ENCODE measurements around the gene SELE. TPM values are rescaled to one million over a fixed set of nuclear protein-coding genes. Genes with fewer than 3 reads are reported as not detected.
"Not testable (repeated sequence)": the region's sequence is repeated elsewhere in the genome, so short reads cannot be mapped to it uniquely, and the experiment has no call there.

Gene SELE
- total RNA-seq, 1 experiment from 2014 or later = not detected

GRCh38 chr1:169725930-169726329, 7.9 kb downstream of the SELE start:
- Mint-ChIP-seq H3K9me3 (ENCODE audit: unreplicated experiment) (no peaks in the 10 kb centered on the region), H3K27me3 (ENCODE audit: insufficient read depth, unreplicated experiment) (peaks cover 21% of the 10 kb centered on the region), H3K27ac (ENCODE audit: low read depth, unreplicated experiment) (no peak overlapping the region), H3K36me3 (ENCODE audit: insufficient read depth, unreplicated experiment) (no peaks in the 10 kb centered on the region), H3K4me1 (ENCODE audit: insufficient read depth, unreplicated experiment) (no peaks in the 10 kb centered on the region), H3K4me3 (ENCODE audit: unreplicated experiment) (no peak overlapping the region)
- DNase-seq (ENCODE audit: unreplicated experiment) = no peak
- intact Hi-C loops (cut with micrococcal nuclease) = no loop called here
- BruUV-seq (replicated peaks) = no TSS peak
- TF ChIP-seq CTCF (IDR thresholded peaks at IDR 0.05; ENCODE audit: unreplicated experiment) = no peak
- ChIA-PET CTCF (interaction anchor here (0.6 to 1.6 kb wide), 3 partner anchors 14 to 193 kb away, joined by 3 to 5 read pairs (median 3); no protein-coding TSS in a partner anchor), POLR2A (no interaction called here)

- POLR2A ChIA-PET = no interaction called here
- no peaks in the 10 kb centered on the region for H3K4me1 Mint-ChIP-seq (ENCODE audit: insufficient read depth, unreplicated experiment)
- H3K36me3 Mint-ChIP-seq (ENCODE audit: insufficient read depth, unreplicated experiment) = no peaks in the 10 kb centered on the region
- no peak for DNase-seq (ENCODE audit: unreplicated experiment)
- TF ChIP-seq CTCF (IDR thresholded peaks at IDR 0.05; ENCODE audit: unreplicated experiment) = no peak
- intact Hi-C loops (cut with micrococcal nuclease) = no loop called here
- H3K4me3 Mint-ChIP-seq (ENCODE audit: unreplicated experiment) = no peak overlapping the region
- H3K27me3 Mint-ChIP-seq (ENCODE audit: insufficient read depth, unreplicated experiment) = peaks cover 17% of the 10 kb centered on the region
- CTCF ChIA-PET = interaction anchor here (0.6 to 1.2 kb wide), 2 partner anchors 102 to 258 kb away, joined by 3 read pairs; no protein-coding TSS in a partner anchor
- BruUV-seq (replicated peaks) = no TSS peak
- no peak overlapping the region for H3K27ac Mint-ChIP-seq (ENCODE audit: low read depth, unreplicated experiment)
- no peaks in the 10 kb centered on the region for H3K9me3 Mint-ChIP-seq (ENCODE audit: unreplicated experiment)
Measured at GRCh38 chr1:169724168-169724567, 9.7 kb downstream of the SELE start.

- ChIA-PET CTCF (interaction anchor here (0.6 kb wide), 1 partner anchor 101 kb away, joined by 3 read pairs; no protein-coding TSS in a partner anchor), POLR2A (no interaction called here)
- no peak overlapping the region for H3K27ac Mint-ChIP-seq (ENCODE audit: low read depth, unreplicated experiment)
- no peak for TF ChIP-seq CTCF (IDR thresholded peaks at IDR 0.05; ENCODE audit: unreplicated experiment)
- H3K36me3 Mint-ChIP-seq (ENCODE audit: insufficient read depth, unreplicated experiment) = no peaks in the 10 kb centered on the region
- DNase-seq (ENCODE audit: unreplicated experiment) = no peak
- no peaks in the 10 kb centered on the region for H3K4me1 Mint-ChIP-seq (ENCODE audit: insufficient read depth, unreplicated experiment)
- H3K4me3 Mint-ChIP-seq (ENCODE audit: unreplicated experiment) = no peak overlapping the region
- intact Hi-C loops (cut with micrococcal nuclease) = no loop called here
- H3K27me3 Mint-ChIP-seq (ENCODE audit: insufficient read depth, unreplicated experiment) = peaks cover 17% of the 10 kb centered on the region
- no peaks in the 10 kb centered on the region for H3K9me3 Mint-ChIP-seq (ENCODE audit: unreplicated experiment)
- BruUV-seq (replicated peaks) = no TSS peak
Measured at GRCh38 chr1:169723763-169724162, 10.1 kb downstream of the SELE start.

- BruUV-seq (replicated peaks) = no TSS peak
- H3K4me1 Mint-ChIP-seq (ENCODE audit: insufficient read depth, unreplicated experiment) = no peaks in the 10 kb centered on the region
- TF ChIP-seq CTCF (IDR thresholded peaks at IDR 0.05; ENCODE audit: unreplicated experiment) = no peak
- peaks cover 14% of the 10 kb centered on the region for H3K27me3 Mint-ChIP-seq (ENCODE audit: insufficient read depth, unreplicated experiment)
- H3K9me3 Mint-ChIP-seq (ENCODE audit: unreplicated experiment) = no peaks in the 10 kb centered on the region
- CTCF ChIA-PET = interaction anchor here (3.2 kb wide), 1 partner anchor 10 kb away, joined by 21 read pairs; no protein-coding TSS in a partner anchor
- POLR2A ChIA-PET = no interaction called here
- H3K36me3 Mint-ChIP-seq (ENCODE audit: insufficient read depth, unreplicated experiment) = no peaks in the 10 kb centered on the region
- no peak overlapping the region for H3K27ac Mint-ChIP-seq (ENCODE audit: low read depth, unreplicated experiment)
- H3K4me3 Mint-ChIP-seq (ENCODE audit: unreplicated experiment) = no peak overlapping the region
- DNase-seq (ENCODE audit: unreplicated experiment) = no peak
- intact Hi-C loops (cut with micrococcal nuclease) = no loop called here
Measured at GRCh38 chr1:169722779-169723178, 11.1 kb downstream of the SELE start.

GRCh38 chr1:169715100-169715499, 18.8 kb downstream of the SELE start:
- H3K9me3 Mint-ChIP-seq (ENCODE audit: unreplicated experiment); H3K27ac Mint-ChIP-seq (ENCODE audit: low read depth, unreplicated experiment); H3K4me3 Mint-ChIP-seq (ENCODE audit: unreplicated experiment); H3K36me3 Mint-ChIP-seq (ENCODE audit: insufficient read depth, unreplicated experiment); BruUV-seq (replicated peaks); POLR2A ChIA-PET; H3K27me3 Mint-ChIP-seq (ENCODE audit: insufficient read depth, unreplicated experiment); H3K4me1 Mint-ChIP-seq (ENCODE audit: insufficient read depth, unreplicated experiment); DNase-seq (ENCODE audit: unreplicated experiment); intact Hi-C loops (cut with micrococcal nuclease): not testable (repeated sequence)
- CTCF ChIA-PET = interaction anchor here (0.5 to 5.2 kb wide), 4 partner anchors 113 to 165 kb away, joined by 3 to 153 read pairs (median 38); partner anchors contain the start of gene F5

- ChIA-PET CTCF (interaction anchor here (0.6 to 5.2 kb wide), 26 partner anchors 8 to 1580 kb away, joined by 3 to 153 read pairs (median 6); partner anchors contain the start of genes F5 and METTL18), POLR2A (interaction anchor here (1.7 kb wide), 1 partner anchor 127 kb away, joined by 8 read pairs; the partner anchor contains the start of gene F5)
- intact Hi-C loops (cut with micrococcal nuclease); DNase-seq (ENCODE audit: unreplicated experiment); BruUV-seq (replicated peaks); H3K4me1 Mint-ChIP-seq (ENCODE audit: insufficient read depth, unreplicated experiment); H3K36me3 Mint-ChIP-seq (ENCODE audit: insufficient read depth, unreplicated experiment); H3K27ac Mint-ChIP-seq (ENCODE audit: low read depth, unreplicated experiment); H3K4me3 Mint-ChIP-seq (ENCODE audit: unreplicated experiment); H3K9me3 Mint-ChIP-seq (ENCODE audit: unreplicated experiment): not testable (repeated sequence)
- H3K27me3 Mint-ChIP-seq (ENCODE audit: insufficient read depth, unreplicated experiment) = peaks cover 20% of the 10 kb centered on the region
Measured at GRCh38 chr1:169713090-169713489, 20.8 kb downstream of the SELE start.
